ENCODE data around the gene RELB. TPM values are rescaled to one million over a fixed set of nuclear protein-coding genes. Genes with fewer than 3 reads are reported as not detected.

The RELB gene
- total RNA-seq, 6 experiments from 2014 or later, result 6.1 to 10.8 (median 9.4) TPM

- Mint-ChIP-seq H3K27ac (no peak overlapping the region), H3K9me3 (no peaks in the 10 kb centered on the region), H3K27me3 (ENCODE audit: insufficient read depth) (no peaks in the 10 kb centered on the region; the same call in 1 of the 2 replicates), H3K4me3 (no peak overlapping the region), H3K36me3 (ENCODE audit: low read depth) (no peaks in the 10 kb centered on the region), H3K4me1 (ENCODE audit: low read depth) (peaks cover 6% of the 10 kb centered on the region)
- no peak for DNase-seq
- TF ChIP-seq CTCF (IDR thresholded peaks at IDR 0.05), result no peak
Measured at GRCh38 chr19:45003485-45003884, 2.2 kb downstream of the RELB start.

- Mint-ChIP-seq H3K27ac (no peak overlapping the region), H3K36me3 (ENCODE audit: low read depth) (no peaks in the 10 kb centered on the region), H3K9me3 (no peaks in the 10 kb centered on the region), H3K4me1 (ENCODE audit: low read depth) (peaks cover 6% of the 10 kb centered on the region), H3K27me3 (ENCODE audit: insufficient read depth) (no peaks in the 10 kb centered on the region; the same call in 1 of the 2 replicates), H3K4me3 (no peak overlapping the region)
- no peak for DNase-seq
- no peak for TF ChIP-seq CTCF (IDR thresholded peaks at IDR 0.05)
Measured at GRCh38 chr19:45005787-45006186, 4.5 kb downstream of the RELB start.

GRCh38 chr19:45008552-45008951 lies 7.3 kb downstream of the RELB start:
- Mint-ChIP-seq H3K4me3 (no peak overlapping the region), H3K36me3 (ENCODE audit: low read depth) (no peaks in the 10 kb centered on the region), H3K4me1 (ENCODE audit: low read depth) (no peaks in the 10 kb centered on the region), H3K9me3 (no peaks in the 10 kb centered on the region), H3K27me3 (ENCODE audit: insufficient read depth) (no peaks in the 10 kb centered on the region), H3K27ac (no peak overlapping the region)
- DNase-seq, result no peak
- TF ChIP-seq CTCF (IDR thresholded peaks at IDR 0.05), result no peak

- no peaks in the 10 kb centered on the region for H3K27me3 Mint-ChIP-seq (ENCODE audit: insufficient read depth)
- H3K4me1 Mint-ChIP-seq (ENCODE audit: low read depth), result no peaks in the 10 kb centered on the region
- no peak overlapping the region for H3K27ac Mint-ChIP-seq
- no peaks in the 10 kb centered on the region for H3K36me3 Mint-ChIP-seq (ENCODE audit: low read depth)
- no peak for DNase-seq
- TF ChIP-seq CTCF (IDR thresholded peaks at IDR 0.05), result no peak
- no peaks in the 10 kb centered on the region for H3K9me3 Mint-ChIP-seq
- H3K4me3 Mint-ChIP-seq, result no peak overlapping the region
Measured at GRCh38 chr19:45009625-45010255, 8.5 kb downstream of the RELB start.

- TF ChIP-seq CTCF (IDR thresholded peaks at IDR 0.05), result no peak
- H3K27me3 Mint-ChIP-seq (ENCODE audit: insufficient read depth), result no peaks in the 10 kb centered on the region
- H3K36me3 Mint-ChIP-seq (ENCODE audit: low read depth), result no peaks in the 10 kb centered on the region
- no peak overlapping the region for H3K27ac Mint-ChIP-seq
- H3K4me3 Mint-ChIP-seq, result no peak overlapping the region
- no peak for DNase-seq
- H3K9me3 Mint-ChIP-seq, result no peaks in the 10 kb centered on the region
- no peaks in the 10 kb centered on the region for H3K4me1 Mint-ChIP-seq (ENCODE audit: low read depth)
Measured at GRCh38 chr19:45010306-45010705, 9.0 kb downstream of the RELB start.
